Brain microvascular endothelial cell (primary cell): Measurements from ENCODE around the gene PLOD1.

Experiments used
- DNase-seq: peaks from one replicate; pipeline ENCODE4 v3.0.0-alpha.2; 2020
- H3K27ac ChIP-seq: fragments of 250-450 bp; sonication (Bioruptor Pico); 2 replicates; pipeline ENCODE4 v1.5.1; 2020; ENCODE audit warnings: mild to moderate bottlenecking, moderate library complexity
- H3K27me3 ChIP-seq: fragments of 250-450 bp; sonication (Bioruptor Pico); replicated peaks from 2 replicates; pipeline ENCODE4 v1.5.1; 2020; ENCODE audit warnings: mild to moderate bottlenecking
- H3K36me3 ChIP-seq: fragments of 250-450 bp; sonication (Bioruptor Pico); replicated peaks from 2 replicates; pipeline ENCODE4 v1.5.1; 2020; ENCODE audit warnings: mild to moderate bottlenecking
- H3K4me3 ChIP-seq: 2 replicates; pipeline ENCODE4 v1.5.1; 2011; ENCODE audit warnings: low read depth, mild to moderate bottlenecking, control low read depth, low read length, moderate library complexity
- CTCF ChIP-seq: IDR thresholded peaks from 2 replicates; pipeline ENCODE4 v1.5.1; 2011; ENCODE audit warnings: low read depth, mild to moderate bottlenecking, moderate library complexity, low read length, control low read depth, inconsistent platforms; ENCODE audit errors: missing control alignments
- in situ Hi-C: cut with HindIII; loops from 2 replicates; pipeline ENCODE4 v1.10.0; 2017; ENCODE audit warnings: low sequenced_read_pairs, low pct_ligation_motif_present

PLOD1 gene

GRCh38 chr1:12014141-12014991 lies 79.8 kb downstream of the PLOD1 start:
- no peak overlapping the region for H3K4me3 ChIP-seq
- H3K27me3 ChIP-seq: no peaks in the 10 kb centered on the region
- in situ Hi-C loops: no loop called here
- H3K36me3 ChIP-seq: peaks cover 32% of the 10 kb centered on the region
- peak; percentile 25 for DNase-seq
- peak overlapping the region; percentile 59 for H3K27ac ChIP-seq
- peak; percentile 43 for TF ChIP-seq CTCF

GRCh38 chr1:12015001-12015491 lies 80.5 kb downstream of the PLOD1 start:
- in situ Hi-C loops: no loop called here
- peak; percentile 38 for DNase-seq
- peaks cover 25% of the 10 kb centered on the region for H3K36me3 ChIP-seq
- no peaks in the 10 kb centered on the region for H3K27me3 ChIP-seq
- no peak overlapping the region for H3K4me3 ChIP-seq
- TF ChIP-seq CTCF: no peak
- H3K27ac ChIP-seq: peak overlapping the region; percentile 59

- H3K36me3 ChIP-seq: peaks cover 23% of the 10 kb centered on the region
- TF ChIP-seq CTCF: no peak
- in situ Hi-C loops: no loop called here
- DNase-seq: no peak
- no peak overlapping the region for H3K4me3 ChIP-seq
- H3K27me3 ChIP-seq: no peaks in the 10 kb centered on the region
- H3K27ac ChIP-seq: peak overlapping the region; percentile 59
Measured at GRCh38 chr1:12015499-12015898, 81.0 kb downstream of the PLOD1 start.

- peaks cover 17% of the 10 kb centered on the region for H3K36me3 ChIP-seq
- H3K4me3 ChIP-seq: no peak overlapping the region
- in situ Hi-C loops: no loop called here
- no peak for DNase-seq
- TF ChIP-seq CTCF: no peak
- H3K27ac ChIP-seq: no peak overlapping the region
- H3K27me3 ChIP-seq: no peaks in the 10 kb centered on the region
Measured at GRCh38 chr1:12016182-12016581, 81.7 kb downstream of the PLOD1 start.

GRCh38 chr1:12019858-12020509 lies 85.5 kb downstream of the PLOD1 start:
- no peak for TF ChIP-seq CTCF
- in situ Hi-C loops: no loop called here
- Histone ChIP-seq H3K36me3 (peaks cover 9% of the 10 kb centered on the region), H3K27me3 (no peaks in the 10 kb centered on the region), H3K27ac (peak overlapping the region; percentile 6), H3K4me3 (peak overlapping the region; percentile 88)
- no peak for DNase-seq
